ENCODE results near the gene SGTA. TPM values are rescaled to one million over a fixed set of nuclear protein-coding genes. Genes with fewer than 3 reads are reported as not detected.

Gene SGTA
- polyA plus RNA-seq, 3 donors = 21.6 to 35.4 (median 22.0) TPM

GRCh38 chr19:2785244-2785997 is 2.3 kb upstream of the SGTA start, which contains the start of gene THOP1:
Gene THOP1, plus strand, starts transcription at chr19:2785503. Its CDS starts 160 bp downstream, at chr19:2785663.
- under 1% methylated on average over 68 of the region's 78 CpGs for WGBS (ENCODE audit: insufficient coverage)
- peaks cover 42% of the 10 kb centered on the region for H3K4me1 Mint-ChIP-seq
- H3K79me2 ChIP-seq (ENCODE audit: insufficient read depth, low read length) = peaks cover 66% of the 10 kb centered on the region

GRCh38 chr19:2783781-2784145 is 690 bp upstream of the SGTA start:
- H3K36me3 ChIP-seq (replicated peaks in 1 of 2; ENCODE audit: control insufficient read depth in 1 of 2, insufficient read depth in 2 of 2, low read length in 2 of 2) = peaks cover 3 to 5% of the 10 kb centered on the region in 2 donors
- H3K9ac ChIP-seq (ENCODE audit: insufficient read depth, low read length, poor library complexity, severe bottlenecking) = no peak overlapping the region
- H3K27ac ChIP-seq (ENCODE audit: low read depth in 1 of 2, low read length in 2 of 2) = peak overlapping the region; percentile 12 to 93
- H3K27me3 ChIP-seq (ENCODE audit: control insufficient read depth in 2 of 2, insufficient read depth in 2 of 2, low read length in 2 of 2) = no peaks in the 10 kb centered on the region
- WGBS (ENCODE audit: insufficient coverage) = no CpG with 5 or more reads among the region's 7 CpGs
- H4K20me1 ChIP-seq (ENCODE audit: insufficient read depth, low read length) = peaks cover 18% of the 10 kb centered on the region
- peaks cover 78% of the 10 kb centered on the region for H3K79me2 ChIP-seq (ENCODE audit: insufficient read depth, low read length)
- TF ChIP-seq CTCF (IDR thresholded peaks at IDR 0.05) = no peak
- H2AFZ ChIP-seq (ENCODE audit: insufficient read depth, low read depth, low read length, poor library complexity, severe bottlenecking) = no peak overlapping the region
- Mint-ChIP-seq H3K27ac (peak overlapping the region; percentile 86 to 94 (median 88)), H3K9me3 (no peaks in the 10 kb centered on the region), H3K4me1 (peaks cover 45% of the 10 kb centered on the region), H3K4me3 (peak overlapping the region in 1 of 2 donors; percentile 64), H3K27me3 (ENCODE audit: low read depth in 3 of 3) (no peaks in the 10 kb centered on the region), H3K36me3 (peaks cover 2 to 15% of the 10 kb centered on the region in 2 donors)
- DNase-seq = no peak
- H3K9me3 ChIP-seq (replicated peaks in 1 of 2; ENCODE audit: control insufficient read depth in 1 of 2, insufficient read depth in 1 of 2, low read length in 2 of 2) = no peaks in the 10 kb centered on the region
- H3K4me2 ChIP-seq (replicated peaks; ENCODE audit: extremely low read depth, low read length, poor library complexity, severe bottlenecking) = peak overlapping the region; percentile 92
- peak overlapping the region in 1 of 3 experiments; percentile 98 for H3K4me3 ChIP-seq (replicated peaks in 1 of 3; ENCODE audit: low read depth in 2 of 3, low read length in 3 of 3)
- intact Hi-C loops (cut with micrococcal nuclease) = no loop called here
- peaks cover 36 to 50% of the 10 kb centered on the region in 2 donors for H3K4me1 ChIP-seq (ENCODE audit: control insufficient read depth in 1 of 2, insufficient read depth in 2 of 2, low read length in 2 of 2)

More at GRCh38 chr19:2785244-2785997, 2.3 kb upstream of the SGTA start, which contains the start of gene THOP1:
- Mint-ChIP-seq H3K9me3 (no peaks in the 10 kb centered on the region), H3K4me3 (peak within 1 kb of the TSS; percentile 81 to 91), H3K36me3 (peaks cover 4 to 9% of the 10 kb centered on the region in 2 donors), H3K27ac (peak within 1 kb of the TSS; percentile 42 to 89 (median 78)), H3K27me3 (ENCODE audit: low read depth in 3 of 3) (no peaks in the 10 kb centered on the region)
- Histone ChIP-seq H3K4me2 (replicated peaks; ENCODE audit: extremely low read depth, low read length, poor library complexity, severe bottlenecking) (peak within 1 kb of the TSS; percentile 97), H3K27ac (ENCODE audit: low read depth in 1 of 2, low read length in 2 of 2) (peak within 1 kb of the TSS; percentile 49 to 70), H4K20me1 (ENCODE audit: insufficient read depth, low read length) (peaks cover 11% of the 10 kb centered on the region), H3K9me3 (replicated peaks in 1 of 2; ENCODE audit: control insufficient read depth in 1 of 2, insufficient read depth in 1 of 2, low read length in 2 of 2) (no peaks in the 10 kb centered on the region), H3K27me3 (ENCODE audit: control insufficient read depth in 2 of 2, insufficient read depth in 2 of 2, low read length in 2 of 2) (no peaks in the 10 kb centered on the region), H3K4me1 (ENCODE audit: control insufficient read depth in 1 of 2, insufficient read depth in 2 of 2, low read length in 2 of 2) (peaks cover 36 to 50% of the 10 kb centered on the region in 2 donors), H3K4me3 (replicated peaks in 1 of 3; ENCODE audit: low read depth in 2 of 3, low read length in 3 of 3) (peak within 1 kb of the TSS; percentile 63 to 91 (median 81)), H3K36me3 (replicated peaks in 1 of 2; ENCODE audit: control insufficient read depth in 1 of 2, insufficient read depth in 2 of 2, low read length in 2 of 2) (peaks cover 4% of the 10 kb centered on the region in 2 donors), H3K9ac (ENCODE audit: insufficient read depth, low read length, poor library complexity, severe bottlenecking) (peak within 1 kb of the TSS; percentile 76), H2AFZ (ENCODE audit: insufficient read depth, low read depth, low read length, poor library complexity, severe bottlenecking) (peak within 1 kb of the TSS; percentile 96)
- intact Hi-C loops (cut with micrococcal nuclease) = no loop called here
- peak; percentile 99 to 100 (median 99) for DNase-seq
- no peak for TF ChIP-seq CTCF (IDR thresholded peaks at IDR 0.05)
